Metanephros (tissue), 2 donors: ENCODE data around the gene ANKRD9. TPM values are rescaled to one million over a fixed set of nuclear protein-coding genes. Genes with fewer than 3 reads are reported as not detected.

Source experiments
- small RNA-seq: library from RNA; depleted of rRNA; stranded (forward); fragments of <200 nt; gene quantifications from one replicate; pipeline ENCODE3, GENCODE V24; 2014; ENCODE audit warnings: low replicate concordance
- total RNA-seq: library from RNA; depleted of rRNA; stranded (reverse); fragments of >200 nt; gene quantifications from one replicate; pipeline ENCODE4 v1.2.3, GENCODE V29; 2014

Gene ANKRD9, protein sequence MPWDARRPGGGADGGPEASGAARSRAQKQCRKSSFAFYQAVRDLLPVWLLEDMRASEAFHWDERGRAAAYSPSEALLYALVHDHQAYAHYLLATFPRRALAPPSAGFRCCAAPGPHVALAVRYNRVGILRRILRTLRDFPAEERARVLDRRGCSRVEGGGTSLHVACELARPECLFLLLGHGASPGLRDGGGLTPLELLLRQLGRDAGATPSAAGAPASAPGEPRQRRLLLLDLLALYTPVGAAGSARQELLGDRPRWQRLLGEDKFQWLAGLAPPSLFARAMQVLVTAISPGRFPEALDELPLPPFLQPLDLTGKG
- total RNA-seq = 20.4 TPM

DNA sequence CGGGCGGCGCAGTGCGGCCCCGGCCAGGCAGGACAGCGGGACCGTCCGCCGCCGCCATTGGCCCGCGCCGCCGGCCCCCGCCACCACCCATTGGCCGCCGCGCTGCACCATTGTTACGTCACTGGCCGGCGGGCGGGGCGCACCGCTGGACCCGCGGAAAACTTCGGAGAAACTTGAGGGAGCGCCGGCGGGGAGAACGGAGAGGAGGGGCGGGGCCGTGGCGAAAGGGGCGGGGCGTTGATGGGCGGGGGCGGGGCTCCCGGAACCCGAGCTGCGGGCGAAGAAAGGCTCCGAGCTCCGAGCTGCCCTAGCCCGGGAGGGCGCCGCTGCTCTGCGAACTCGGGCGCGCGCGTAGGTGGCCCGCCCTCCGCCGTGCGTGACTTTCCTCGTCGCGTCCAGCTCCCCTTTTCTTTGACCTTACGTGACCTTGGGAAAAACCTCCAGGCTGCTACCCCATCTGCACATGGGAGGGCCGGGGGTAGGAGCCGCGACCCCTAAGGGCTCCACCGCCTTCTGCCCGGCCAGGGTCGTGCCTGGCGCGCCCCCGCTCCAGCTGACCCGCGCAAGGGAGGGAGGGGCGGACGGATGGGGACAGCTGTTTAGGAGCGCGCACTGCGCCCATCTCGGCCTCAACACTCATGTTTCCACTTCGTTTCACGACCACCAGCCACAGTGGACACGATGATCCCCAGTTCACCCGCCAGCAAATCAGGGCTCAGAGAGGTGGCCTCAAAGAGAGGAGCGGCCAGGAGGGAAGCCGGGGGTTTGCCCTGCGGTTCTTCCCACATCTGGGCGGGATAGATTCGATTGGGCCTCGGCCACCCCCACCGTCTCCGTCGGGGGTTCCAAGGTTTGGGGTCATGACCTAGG, at the start of gene ANKRD9:
Gene ANKRD9 (minus strand): TSS at position 31 of the 870 bp plus-strand sequence. CDS start 1,887 bp downstream, outside the sequence.

Small RNAs within 50 kb of the gene (small RNA-seq; reads per million reads assigned to genes)
- gene MIR4309 = not detected

Other genes starting within 250 kb of the ANKRD9 start
- 27.4 TPM for gene MOK, start 204.6 kb downstream of the ANKRD9 start, total RNA-seq
- gene ZNF839, start 190.0 kb downstream of the ANKRD9 start, total RNA-seq = 15.6 TPM
- 26.6 TPM for gene CINP, start 146.9 kb downstream of the ANKRD9 start, total RNA-seq
- 29.2 TPM for gene TECPR2, start 146.8 kb downstream of the ANKRD9 start, total RNA-seq
- 22.8 TPM for gene RCOR1, start 82.9 kb upstream of the ANKRD9 start, total RNA-seq